GM12864 (cell line): ENCODE measurements around the gene DIMT1.

ENCODE experiments used
- DNase-seq: peaks from one replicate; pipeline ENCODE4 v3.0.0-alpha.2; 2011; ENCODE audit warnings: low read depth
- H3K4me3 ChIP-seq: 2 replicates; pipeline ENCODE4 v1.5.1; 2011; ENCODE audit warnings: mild to moderate bottlenecking, low read depth, low read length, control low read depth
- TF ChIP-seq, protein P1 (sequence below): IDR thresholded peaks from 2 replicates; pipeline ENCODE4 v1.5.1; 2011; ENCODE audit warnings: low read depth, mild to moderate bottlenecking, moderate library complexity, low read length, control low read depth, inconsistent platforms; ENCODE audit errors: missing control alignments

The DIMT1 gene

DNA sequence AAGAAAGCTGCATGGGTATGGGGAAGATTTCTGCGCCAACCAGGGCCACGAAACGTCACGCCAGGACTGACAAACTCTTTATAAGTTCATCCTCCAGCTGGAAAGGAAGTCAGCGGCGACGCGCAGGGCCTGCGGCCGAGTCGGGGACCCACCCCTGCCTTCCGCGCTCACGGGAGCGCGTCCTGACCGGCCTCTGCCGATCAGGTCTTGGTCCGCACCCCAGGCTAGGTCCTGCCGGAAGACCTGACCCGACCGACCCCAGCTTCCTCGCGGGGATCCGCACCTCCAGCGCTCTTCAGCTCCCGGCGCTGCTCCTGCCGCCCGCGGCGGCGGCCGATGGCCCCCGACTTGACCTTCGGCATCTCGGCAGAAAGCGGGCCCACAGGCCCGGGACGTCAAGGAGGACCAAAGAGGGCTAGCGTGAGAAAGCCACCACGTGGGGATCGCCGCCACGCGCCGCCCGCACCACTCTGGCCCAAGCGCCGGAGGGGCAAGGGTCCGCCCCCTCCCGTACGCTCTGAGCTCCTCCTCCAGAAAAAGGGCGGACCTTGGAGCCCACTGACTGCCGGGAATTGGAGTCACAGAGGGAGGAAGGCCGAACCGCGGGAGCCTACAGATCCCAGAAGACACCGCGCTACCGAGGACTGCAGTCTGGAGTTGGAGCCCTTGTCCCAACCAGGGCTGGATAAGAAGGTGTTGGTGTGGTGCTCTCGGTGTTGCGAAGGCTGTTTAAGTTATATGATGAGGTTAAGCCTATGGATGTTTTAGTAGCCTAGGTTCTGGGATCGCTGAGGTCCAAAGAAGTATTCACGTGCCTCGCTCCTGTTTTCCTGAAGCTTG is at the start of gene DIMT1:
DIMT1 (minus strand) TSS at position 495 of the 840 bp plus-strand sequence; CDS start at position 362, 133 bp downstream.
- DNase-seq, result peak; percentile 96
- TF ChIP-seq, protein P1, sequence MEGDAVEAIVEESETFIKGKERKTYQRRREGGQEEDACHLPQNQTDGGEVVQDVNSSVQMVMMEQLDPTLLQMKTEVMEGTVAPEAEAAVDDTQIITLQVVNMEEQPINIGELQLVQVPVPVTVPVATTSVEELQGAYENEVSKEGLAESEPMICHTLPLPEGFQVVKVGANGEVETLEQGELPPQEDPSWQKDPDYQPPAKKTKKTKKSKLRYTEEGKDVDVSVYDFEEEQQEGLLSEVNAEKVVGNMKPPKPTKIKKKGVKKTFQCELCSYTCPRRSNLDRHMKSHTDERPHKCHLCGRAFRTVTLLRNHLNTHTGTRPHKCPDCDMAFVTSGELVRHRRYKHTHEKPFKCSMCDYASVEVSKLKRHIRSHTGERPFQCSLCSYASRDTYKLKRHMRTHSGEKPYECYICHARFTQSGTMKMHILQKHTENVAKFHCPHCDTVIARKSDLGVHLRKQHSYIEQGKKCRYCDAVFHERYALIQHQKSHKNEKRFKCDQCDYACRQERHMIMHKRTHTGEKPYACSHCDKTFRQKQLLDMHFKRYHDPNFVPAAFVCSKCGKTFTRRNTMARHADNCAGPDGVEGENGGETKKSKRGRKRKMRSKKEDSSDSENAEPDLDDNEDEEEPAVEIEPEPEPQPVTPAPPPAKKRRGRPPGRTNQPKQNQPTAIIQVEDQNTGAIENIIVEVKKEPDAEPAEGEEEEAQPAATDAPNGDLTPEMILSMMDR, result no peak
- peak within 1 kb of the TSS; percentile 62 for H3K4me3 ChIP-seq

- no peak for DNase-seq
- H3K4me3 ChIP-seq, result no peak overlapping the region
Observed at GRCh38 chr5:62450259-62450658, 46.6 kb upstream of the DIMT1 start.

DNA sequence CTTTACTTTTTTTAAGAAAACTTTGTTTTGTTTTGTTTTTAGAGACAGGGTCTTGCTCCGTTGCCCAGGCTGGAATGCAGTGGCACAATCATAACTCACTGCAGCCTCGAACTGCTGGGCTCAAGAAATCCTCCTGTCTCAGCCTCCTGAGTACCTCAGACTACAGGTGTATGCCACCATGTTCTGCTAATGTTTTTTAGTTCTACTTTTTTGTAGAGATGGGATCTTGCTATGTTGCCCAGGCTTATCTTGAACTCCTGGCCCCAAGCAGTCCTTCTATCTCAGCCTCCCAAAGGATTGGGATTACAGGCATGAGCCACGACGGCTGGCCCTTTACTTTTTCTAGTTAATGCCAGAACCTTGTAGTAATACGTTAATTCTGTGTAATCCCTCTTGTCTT is 44.8 kb upstream of the DIMT1 start:
- no peak for DNase-seq
- TF ChIP-seq, protein P1, result no peak
- H3K4me3 ChIP-seq, result no peak overlapping the region

More at GRCh38 chr5:62450259-62450658, 46.6 kb upstream of the DIMT1 start:
- TF ChIP-seq, protein P1, result no peak

DNA sequence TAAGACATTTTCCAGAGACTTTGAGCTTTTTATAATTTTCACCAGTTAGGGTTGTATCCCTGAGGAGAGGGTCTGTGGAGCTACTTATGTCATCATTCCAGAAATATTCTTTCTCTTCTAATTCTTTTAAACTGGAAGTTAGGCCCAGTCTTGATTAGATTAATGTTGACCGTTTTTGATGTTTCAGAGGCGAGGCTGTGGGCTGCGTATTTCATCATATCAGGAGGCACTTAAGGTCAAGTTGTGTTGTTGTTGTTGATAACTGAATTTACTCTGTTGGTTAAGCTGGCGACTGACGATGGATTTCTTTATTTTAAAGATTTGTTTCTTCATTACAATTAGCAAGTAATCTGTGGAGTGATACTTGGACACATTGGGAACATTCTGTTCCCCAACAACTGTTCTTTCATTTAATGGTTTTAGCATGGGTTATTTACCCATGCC is 28.9 kb upstream of the DIMT1 start:
- H3K4me3 ChIP-seq, result no peak overlapping the region
- DNase-seq, result no peak
- TF ChIP-seq, protein P1, result no peak

- TF ChIP-seq, protein P1, result no peak
- H3K4me3 ChIP-seq, result no peak overlapping the region
- DNase-seq, result no peak
Observed at GRCh38 chr5:62431735-62432620, 28.3 kb upstream of the DIMT1 start.

- no peak for DNase-seq
- TF ChIP-seq, protein P1, result no peak
- H3K4me3 ChIP-seq, result no peak overlapping the region
Observed at GRCh38 chr5:62424763-62425162, 21.1 kb upstream of the DIMT1 start.
